Testis (tissue), 2 donors: ENCODE results near the gene MVD.

Experiments
- POLR2A ChIP-seq: fragments of 450-650 bp; IDR thresholded peaks from one replicate; pipeline ENCODE4 v1.6.1; 2017; ENCODE audit warnings: antibody characterized with exemption, mild to moderate bottlenecking, moderate library complexity
- TF ChIP-seq, protein P1 (sequence below), 3 experiments: fragments of 450-650 bp in 2 of 3; fragments of 200-600 bp in 1 of 3; sonication (generic) in 1 of 3; IDR thresholded peaks; one replicate each; pipeline ENCODE4 v1.5.1; 2016 to 2019; ENCODE audit warnings: antibody characterized with exemption in 3 of 3, mild to moderate bottlenecking in 2 of 3, moderate library complexity in 1 of 3

DNA sequence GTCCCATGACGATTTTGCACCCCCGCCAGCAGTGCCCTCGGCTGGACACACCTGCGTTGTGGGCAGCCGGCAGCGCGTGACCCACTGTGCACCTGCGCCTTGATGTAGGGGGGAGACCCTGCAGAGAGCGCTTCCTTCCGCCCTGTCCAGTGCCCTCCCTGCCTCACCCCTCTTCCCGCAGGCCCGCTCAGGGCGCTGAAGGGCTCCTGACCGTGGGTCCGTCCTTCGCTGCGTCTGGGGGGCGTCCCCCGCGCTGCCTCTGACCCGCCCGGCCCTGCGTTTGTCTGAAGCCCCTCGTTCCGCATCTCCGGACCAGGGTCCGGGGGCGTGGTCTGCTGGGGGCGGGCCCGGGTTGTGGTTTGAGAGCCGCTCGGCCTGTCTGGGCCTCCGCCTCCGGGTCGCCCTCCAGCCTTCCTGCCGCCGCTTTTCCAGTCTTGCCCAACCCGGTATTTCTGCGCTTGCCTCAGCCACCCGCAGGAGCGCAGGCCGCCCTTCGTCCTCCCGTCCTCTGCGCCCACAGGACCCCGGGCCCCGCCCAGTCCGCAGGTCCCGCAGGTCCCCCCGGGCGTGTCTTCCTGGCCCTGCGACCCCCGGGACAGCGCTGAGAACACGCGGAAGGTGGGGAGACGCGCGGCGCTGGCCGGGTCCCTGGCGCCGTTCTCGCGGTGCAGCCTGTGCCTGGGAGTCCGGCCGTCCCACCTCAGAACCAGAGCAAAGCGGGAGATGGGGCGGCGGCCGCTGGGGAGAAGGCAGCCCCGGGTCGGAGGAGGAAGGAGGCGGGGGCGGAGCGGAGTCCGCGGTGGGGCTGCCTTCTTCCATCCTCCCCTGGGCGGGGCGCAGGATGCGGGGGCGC, 28.5 kb downstream of the MVD start:
- TF ChIP-seq, protein P1, sequence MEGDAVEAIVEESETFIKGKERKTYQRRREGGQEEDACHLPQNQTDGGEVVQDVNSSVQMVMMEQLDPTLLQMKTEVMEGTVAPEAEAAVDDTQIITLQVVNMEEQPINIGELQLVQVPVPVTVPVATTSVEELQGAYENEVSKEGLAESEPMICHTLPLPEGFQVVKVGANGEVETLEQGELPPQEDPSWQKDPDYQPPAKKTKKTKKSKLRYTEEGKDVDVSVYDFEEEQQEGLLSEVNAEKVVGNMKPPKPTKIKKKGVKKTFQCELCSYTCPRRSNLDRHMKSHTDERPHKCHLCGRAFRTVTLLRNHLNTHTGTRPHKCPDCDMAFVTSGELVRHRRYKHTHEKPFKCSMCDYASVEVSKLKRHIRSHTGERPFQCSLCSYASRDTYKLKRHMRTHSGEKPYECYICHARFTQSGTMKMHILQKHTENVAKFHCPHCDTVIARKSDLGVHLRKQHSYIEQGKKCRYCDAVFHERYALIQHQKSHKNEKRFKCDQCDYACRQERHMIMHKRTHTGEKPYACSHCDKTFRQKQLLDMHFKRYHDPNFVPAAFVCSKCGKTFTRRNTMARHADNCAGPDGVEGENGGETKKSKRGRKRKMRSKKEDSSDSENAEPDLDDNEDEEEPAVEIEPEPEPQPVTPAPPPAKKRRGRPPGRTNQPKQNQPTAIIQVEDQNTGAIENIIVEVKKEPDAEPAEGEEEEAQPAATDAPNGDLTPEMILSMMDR (IDR thresholded peaks at IDR 0.05): no peak
- TF ChIP-seq POLR2A: no peak
